HUES48 (cell line): Measurements from ENCODE around the gene DRD2.

Experiments used
- H3K27ac ChIP-seq: one replicate; pipeline ENCODE4 v1.7.0; 2013; ENCODE audit warnings: low read depth, low read length, inconsistent platforms
- H3K27me3 ChIP-seq: 2 replicates; pipeline ENCODE4 v1.6.1; 2013; ENCODE audit warnings: mild to moderate bottlenecking, low read length; ENCODE audit not compliant: control insufficient read depth, insufficient read depth
- H3K36me3 ChIP-seq: 2 replicates; pipeline ENCODE4 v1.6.1; 2013; ENCODE audit warnings: low read length; ENCODE audit not compliant: control insufficient read depth, insufficient read depth
- H3K4me1 ChIP-seq: 2 replicates; pipeline ENCODE4 v1.6.1; 2013; ENCODE audit warnings: mild to moderate bottlenecking, low read length; ENCODE audit not compliant: control insufficient read depth, insufficient read depth
- H3K4me3 ChIP-seq: 2 replicates; pipeline ENCODE4 v1.5.1; 2013; ENCODE audit warnings: mild to moderate bottlenecking, low read depth, low read length
- H3K9ac ChIP-seq: 2 replicates; pipeline ENCODE4 v1.6.1; 2013; ENCODE audit warnings: mild to moderate bottlenecking, low read depth, low read length, moderate library complexity
- H3K9me3 ChIP-seq: 2 replicates; pipeline ENCODE4 v1.6.1; 2013; ENCODE audit warnings: low read length; ENCODE audit not compliant: control insufficient read depth, insufficient read depth

Gene DRD2

DNA sequence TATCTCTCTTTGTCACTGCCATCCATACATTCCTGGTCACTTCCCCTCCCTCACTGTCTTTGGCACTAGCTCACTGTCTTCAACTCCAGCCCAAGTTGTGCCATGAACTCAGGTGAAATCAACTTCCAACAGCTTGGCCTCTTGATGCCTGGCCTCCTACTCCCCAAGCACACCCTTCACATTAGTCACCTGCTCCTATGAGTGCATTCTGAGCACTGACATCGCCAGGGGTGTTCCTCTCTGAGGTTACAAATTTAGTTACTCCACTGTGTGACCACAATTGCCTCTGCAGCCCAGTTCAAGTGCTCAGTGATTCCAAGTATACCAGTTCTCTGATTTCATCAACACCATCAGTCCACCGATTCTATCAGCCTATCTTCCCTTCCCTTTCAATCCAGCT is 10.8 kb downstream of the DRD2 start:
- Histone ChIP-seq H3K36me3 (no peaks in the 10 kb centered on the region), H3K27ac (no peak overlapping the region), H3K4me1 (no peaks in the 10 kb centered on the region), H3K9ac (no peak overlapping the region), H3K4me3 (no peak overlapping the region), H3K9me3 (no peaks in the 10 kb centered on the region), H3K27me3 (no peaks in the 10 kb centered on the region)

GRCh38 chr11:113462830-113463229 is 12.4 kb downstream of the DRD2 start:
- no peaks in the 10 kb centered on the region for H3K9me3 ChIP-seq
- no peak overlapping the region for H3K4me3 ChIP-seq
- H3K4me1 ChIP-seq = peaks cover 9% of the 10 kb centered on the region
- H3K9ac ChIP-seq = no peak overlapping the region
- H3K27ac ChIP-seq = no peak overlapping the region
- H3K36me3 ChIP-seq = no peaks in the 10 kb centered on the region
- no peaks in the 10 kb centered on the region for H3K27me3 ChIP-seq

- Histone ChIP-seq H3K4me1 (peaks cover 20% of the 10 kb centered on the region), H3K27me3 (no peaks in the 10 kb centered on the region), H3K9ac (no peak overlapping the region), H3K27ac (no peak overlapping the region), H3K4me3 (no peak overlapping the region), H3K36me3 (no peaks in the 10 kb centered on the region), H3K9me3 (no peaks in the 10 kb centered on the region)
Measured at GRCh38 chr11:113461639-113462038, 13.6 kb downstream of the DRD2 start.

DNA sequence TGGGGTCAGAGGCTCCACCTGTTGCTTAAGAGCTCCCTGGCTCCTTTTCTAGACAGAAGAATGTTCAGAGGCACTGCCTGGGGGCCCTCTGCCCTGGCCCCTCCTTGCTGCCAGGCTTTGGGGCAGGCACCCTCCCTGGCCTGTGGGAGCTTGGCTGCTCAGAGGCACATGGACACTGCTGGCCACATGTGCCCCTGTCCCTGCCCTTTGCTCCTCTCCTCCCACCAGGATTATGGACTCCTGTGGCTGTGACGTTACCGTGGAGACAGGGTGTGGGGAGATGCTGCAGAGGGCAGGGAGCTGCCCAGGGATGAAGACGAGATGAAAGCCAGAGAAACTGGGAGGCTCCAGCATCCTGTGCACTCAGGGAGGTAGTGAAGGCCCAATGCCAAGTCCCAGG is 14.7 kb downstream of the DRD2 start:
- Histone ChIP-seq H3K27ac (no peak overlapping the region), H3K27me3 (no peaks in the 10 kb centered on the region), H3K4me1 (peaks cover 20% of the 10 kb centered on the region), H3K36me3 (no peaks in the 10 kb centered on the region), H3K9ac (no peak overlapping the region), H3K9me3 (no peaks in the 10 kb centered on the region), H3K4me3 (no peak overlapping the region)

- no peaks in the 10 kb centered on the region for H3K27me3 ChIP-seq
- peaks cover 20% of the 10 kb centered on the region for H3K4me1 ChIP-seq
- H3K27ac ChIP-seq = peak overlapping the region; percentile 59
- no peak overlapping the region for H3K4me3 ChIP-seq
- H3K9me3 ChIP-seq = no peaks in the 10 kb centered on the region
- no peaks in the 10 kb centered on the region for H3K36me3 ChIP-seq
- H3K9ac ChIP-seq = no peak overlapping the region
Measured at GRCh38 chr11:113458189-113458588, 17.0 kb downstream of the DRD2 start.

- H3K4me3 ChIP-seq = no peak overlapping the region
- no peaks in the 10 kb centered on the region for H3K9me3 ChIP-seq
- peaks cover 20% of the 10 kb centered on the region for H3K4me1 ChIP-seq
- H3K27me3 ChIP-seq = no peaks in the 10 kb centered on the region
- peak overlapping the region; percentile 59 for H3K27ac ChIP-seq
- no peak overlapping the region for H3K9ac ChIP-seq
- no peaks in the 10 kb centered on the region for H3K36me3 ChIP-seq
Measured at GRCh38 chr11:113457784-113458183, 17.4 kb downstream of the DRD2 start.

- Histone ChIP-seq H3K9me3 (no peaks in the 10 kb centered on the region), H3K27ac (no peak overlapping the region), H3K36me3 (no peaks in the 10 kb centered on the region), H3K4me3 (no peak overlapping the region), H3K4me1 (peaks cover 20% of the 10 kb centered on the region), H3K9ac (no peak overlapping the region), H3K27me3 (no peaks in the 10 kb centered on the region)
Measured at GRCh38 chr11:113454455-113454854, 20.7 kb downstream of the DRD2 start.

DNA sequence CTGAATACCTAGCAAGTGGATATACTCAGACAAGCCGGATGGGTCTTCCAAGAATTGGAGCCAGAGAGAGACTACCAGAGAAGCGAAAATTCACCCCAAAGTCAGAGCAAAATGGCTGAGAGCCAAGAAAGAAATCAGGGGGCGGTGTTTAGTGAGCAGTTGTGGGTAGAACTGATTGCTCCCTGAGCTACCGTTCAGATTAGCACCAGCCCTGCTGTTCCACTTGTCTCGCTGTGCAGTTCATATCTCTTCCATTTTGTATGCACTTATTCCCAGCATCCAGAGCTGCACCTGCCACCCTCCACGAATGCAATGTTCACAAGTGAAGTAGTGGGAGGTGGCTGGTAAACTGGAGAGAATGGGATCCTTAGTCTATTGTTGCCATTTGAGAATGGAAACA is 25.5 kb downstream of the DRD2 start:
- H3K4me3 ChIP-seq = no peak overlapping the region

GRCh38 chr11:113448316-113448677 is 26.9 kb downstream of the DRD2 start:
- Histone ChIP-seq H3K4me3 (no peak overlapping the region), H3K4me1 (no peaks in the 10 kb centered on the region), H3K9me3 (no peaks in the 10 kb centered on the region), H3K9ac (no peak overlapping the region), H3K27ac (no peak overlapping the region), H3K27me3 (no peaks in the 10 kb centered on the region), H3K36me3 (no peaks in the 10 kb centered on the region)

More for the DNA sequence above, 25.5 kb downstream of the DRD2 start:
- H3K27ac ChIP-seq = no peak overlapping the region
- no peaks in the 10 kb centered on the region for H3K9me3 ChIP-seq
- H3K9ac ChIP-seq = no peak overlapping the region
- no peaks in the 10 kb centered on the region for H3K27me3 ChIP-seq
- no peaks in the 10 kb centered on the region for H3K36me3 ChIP-seq
- H3K4me1 ChIP-seq = no peaks in the 10 kb centered on the region

DNA sequence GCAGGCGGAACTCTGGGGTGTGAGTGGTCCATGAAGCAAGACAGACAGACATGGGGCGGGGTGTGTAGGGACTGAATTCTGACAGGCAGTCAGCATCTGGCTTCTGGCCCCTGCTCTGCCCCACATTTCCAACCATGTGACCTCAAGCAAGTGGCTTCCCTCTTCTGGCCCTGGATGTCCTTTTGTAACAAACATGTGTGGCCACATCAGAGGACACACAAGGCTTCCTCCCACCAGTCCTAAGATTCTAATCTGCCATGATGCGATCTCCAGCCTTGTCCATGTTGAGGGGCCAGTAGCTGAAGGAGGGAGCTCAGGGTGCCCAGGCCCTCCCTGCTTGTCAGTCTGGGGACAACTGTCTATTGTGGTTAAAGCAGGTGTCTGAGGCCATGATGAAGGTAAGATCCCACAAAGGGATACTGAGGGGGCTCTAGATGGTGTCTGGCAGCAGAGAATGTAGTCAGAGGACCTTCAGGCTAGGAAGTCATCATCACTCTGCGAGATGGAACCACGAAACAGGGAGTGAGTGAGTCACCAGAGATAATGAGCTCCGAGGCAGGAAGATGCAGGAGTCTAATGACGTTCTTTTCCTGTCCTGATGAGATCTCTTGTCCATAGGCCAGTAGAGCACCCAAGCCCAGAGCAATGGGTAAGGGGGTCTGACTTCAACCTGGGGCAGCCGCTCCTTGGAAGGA is 27.4 kb downstream of the DRD2 start:
- H3K27me3 ChIP-seq = no peaks in the 10 kb centered on the region
- H3K36me3 ChIP-seq = no peaks in the 10 kb centered on the region
- H3K27ac ChIP-seq = no peak overlapping the region
- no peak overlapping the region for H3K9ac ChIP-seq
- H3K4me3 ChIP-seq = no peak overlapping the region
- no peaks in the 10 kb centered on the region for H3K9me3 ChIP-seq
- H3K4me1 ChIP-seq = no peaks in the 10 kb centered on the region

DNA sequence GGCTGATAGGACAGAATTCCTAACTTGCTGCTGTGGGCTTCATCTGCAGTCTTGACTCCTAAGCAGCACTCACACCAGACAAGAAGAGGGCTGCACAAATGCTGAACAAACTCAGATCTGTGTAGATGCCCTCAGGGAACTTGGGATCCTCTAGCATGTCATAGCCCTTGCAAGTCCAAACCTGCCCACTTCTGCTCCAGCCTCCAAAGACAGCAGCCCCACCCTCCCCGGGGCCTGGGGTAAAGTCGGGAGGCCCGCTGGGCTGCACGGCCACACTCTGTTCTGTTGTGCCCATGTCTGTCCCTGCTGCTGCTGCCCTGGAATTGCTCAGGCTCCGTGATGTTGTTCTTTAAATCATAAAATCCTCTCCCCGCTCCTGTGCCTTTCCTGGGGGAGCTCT is 28.3 kb downstream of the DRD2 start:
- H3K4me3 ChIP-seq = no peak overlapping the region
- no peak overlapping the region for H3K9ac ChIP-seq
- H3K27ac ChIP-seq = no peak overlapping the region
- H3K4me1 ChIP-seq = no peaks in the 10 kb centered on the region
- no peaks in the 10 kb centered on the region for H3K36me3 ChIP-seq
- no peaks in the 10 kb centered on the region for H3K27me3 ChIP-seq
- H3K9me3 ChIP-seq = no peaks in the 10 kb centered on the region
